ENCODE results near the gene FMN2.

Gene FMN2

DNA sequence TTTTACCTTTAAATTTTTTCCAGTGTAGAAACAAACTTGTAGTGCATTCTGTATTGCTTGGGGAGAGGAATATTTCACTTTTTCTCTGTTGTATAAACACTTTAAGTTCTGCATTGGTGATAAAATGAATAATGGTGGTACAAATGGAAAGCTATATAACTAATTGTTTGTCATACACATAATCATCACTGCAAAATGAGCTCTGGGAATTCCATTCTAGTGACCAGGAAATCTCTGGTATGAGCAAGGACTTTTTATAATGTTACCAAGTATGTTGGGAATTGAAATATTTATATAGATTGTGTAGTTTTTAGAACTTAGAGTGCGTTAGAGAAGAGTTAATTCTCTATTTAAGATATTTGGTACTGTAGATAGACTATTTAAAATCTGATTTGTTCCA is 5.0 kb upstream of the FMN2 start:
- H3K27ac ChIP-seq: no peak overlapping the region
- TF ChIP-seq, protein P1, sequence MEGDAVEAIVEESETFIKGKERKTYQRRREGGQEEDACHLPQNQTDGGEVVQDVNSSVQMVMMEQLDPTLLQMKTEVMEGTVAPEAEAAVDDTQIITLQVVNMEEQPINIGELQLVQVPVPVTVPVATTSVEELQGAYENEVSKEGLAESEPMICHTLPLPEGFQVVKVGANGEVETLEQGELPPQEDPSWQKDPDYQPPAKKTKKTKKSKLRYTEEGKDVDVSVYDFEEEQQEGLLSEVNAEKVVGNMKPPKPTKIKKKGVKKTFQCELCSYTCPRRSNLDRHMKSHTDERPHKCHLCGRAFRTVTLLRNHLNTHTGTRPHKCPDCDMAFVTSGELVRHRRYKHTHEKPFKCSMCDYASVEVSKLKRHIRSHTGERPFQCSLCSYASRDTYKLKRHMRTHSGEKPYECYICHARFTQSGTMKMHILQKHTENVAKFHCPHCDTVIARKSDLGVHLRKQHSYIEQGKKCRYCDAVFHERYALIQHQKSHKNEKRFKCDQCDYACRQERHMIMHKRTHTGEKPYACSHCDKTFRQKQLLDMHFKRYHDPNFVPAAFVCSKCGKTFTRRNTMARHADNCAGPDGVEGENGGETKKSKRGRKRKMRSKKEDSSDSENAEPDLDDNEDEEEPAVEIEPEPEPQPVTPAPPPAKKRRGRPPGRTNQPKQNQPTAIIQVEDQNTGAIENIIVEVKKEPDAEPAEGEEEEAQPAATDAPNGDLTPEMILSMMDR (IDR thresholded peaks at IDR 0.05): no peak
- no peak for TF ChIP-seq ZFX (IDR thresholded peaks at IDR 0.05; ENCODE audit: borderline replicate concordance)

DNA sequence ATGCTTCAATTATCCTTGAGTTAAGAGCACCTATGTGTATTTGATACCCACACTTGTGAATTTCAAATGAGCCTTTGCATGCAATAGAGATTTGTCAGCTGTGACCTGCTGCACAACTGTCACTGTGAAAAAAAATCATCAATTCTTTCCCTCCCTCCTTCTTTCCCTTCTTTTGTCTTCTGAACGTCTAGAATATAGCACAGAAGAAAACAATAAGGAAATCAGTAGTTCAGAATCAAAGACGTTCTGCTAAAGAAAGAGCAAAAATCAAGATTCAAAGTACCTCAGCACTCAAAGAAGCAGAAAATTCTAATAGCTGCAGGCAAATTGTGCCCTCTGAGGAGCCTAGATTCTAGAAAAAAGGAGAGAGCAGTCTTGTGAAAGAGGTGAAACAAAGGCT is 1.7 kb upstream of the FMN2 start:
- TF ChIP-seq ZFX (IDR thresholded peaks at IDR 0.05; ENCODE audit: borderline replicate concordance): no peak
- TF ChIP-seq, protein P1 (IDR thresholded peaks at IDR 0.05): no peak
- no peak overlapping the region for H3K27ac ChIP-seq

DNA sequence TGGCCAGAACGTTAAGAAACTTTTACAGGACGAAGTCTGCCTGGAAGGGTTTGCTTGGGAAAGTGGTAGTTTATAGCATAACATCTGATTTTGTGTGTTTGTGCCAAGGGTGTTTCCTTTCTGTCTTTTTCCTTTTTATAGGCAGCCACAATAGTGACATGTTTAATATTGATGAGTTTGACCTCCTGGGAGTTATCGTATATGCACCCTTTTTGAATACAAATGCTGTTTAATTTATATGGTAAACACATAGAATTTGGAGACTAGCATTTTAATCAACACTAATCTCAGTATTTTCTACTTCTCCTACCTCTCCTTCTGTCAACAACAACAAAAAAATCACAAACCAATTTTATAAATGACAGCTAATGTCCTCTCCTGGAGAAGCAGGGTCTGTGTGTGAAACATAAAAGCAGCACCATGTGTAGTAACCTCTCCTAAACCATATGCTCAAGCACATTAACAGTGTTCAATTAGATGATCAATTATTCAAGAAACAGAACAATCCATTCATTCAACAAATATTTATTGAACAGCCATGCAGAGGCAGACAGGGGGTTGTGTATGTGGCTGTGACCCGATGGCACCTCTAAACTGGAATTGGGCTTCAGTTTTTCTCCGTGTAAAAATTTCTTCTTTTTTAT is 604 bp upstream of the FMN2 start:
- no peak overlapping the region for H3K27ac ChIP-seq
- TF ChIP-seq ZFX (IDR thresholded peaks at IDR 0.05; ENCODE audit: borderline replicate concordance): no peak
- TF ChIP-seq, protein P1 (IDR thresholded peaks at IDR 0.05): no peak

DNA sequence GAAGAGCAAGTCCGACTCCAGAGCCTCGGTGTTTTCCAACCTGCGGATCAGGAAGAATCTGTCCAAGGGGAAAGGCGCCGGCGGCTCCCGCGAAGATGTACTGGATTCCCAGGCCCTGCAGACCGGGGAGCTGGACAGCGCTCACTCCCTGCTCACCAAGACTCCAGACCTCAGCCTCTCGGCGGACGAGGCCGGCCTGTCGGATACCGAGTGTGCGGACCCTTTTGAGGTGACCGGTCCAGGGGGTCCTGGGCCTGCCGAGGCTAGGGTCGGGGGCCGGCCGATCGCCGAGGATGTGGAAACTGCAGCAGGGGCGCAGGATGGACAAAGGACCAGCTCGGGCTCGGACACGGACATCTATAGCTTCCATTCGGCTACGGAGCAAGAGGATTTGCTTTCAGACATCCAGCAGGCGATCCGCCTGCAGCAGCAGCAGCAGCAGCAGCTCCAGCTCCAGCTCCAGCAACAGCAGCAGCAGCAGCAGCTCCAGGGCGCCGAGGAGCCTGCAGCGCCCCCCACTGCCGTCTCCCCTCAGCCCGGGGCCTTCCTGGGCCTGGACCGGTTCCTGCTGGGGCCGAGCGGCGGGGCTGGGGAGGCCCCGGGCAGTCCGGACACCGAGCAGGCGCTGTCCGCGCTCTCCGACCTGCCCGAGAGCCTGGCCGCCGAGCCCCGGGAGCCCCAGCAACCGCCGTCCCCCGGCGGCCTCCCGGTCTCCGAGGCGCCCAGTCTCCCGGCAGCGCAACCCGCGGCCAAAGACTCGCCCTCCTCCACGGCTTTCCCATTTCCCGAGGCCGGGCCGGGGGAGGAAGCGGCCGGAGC is 827 bp downstream of the FMN2 start:
- no peak overlapping the region for H3K27ac ChIP-seq
- TF ChIP-seq ZFX (IDR thresholded peaks at IDR 0.05; ENCODE audit: borderline replicate concordance): no peak
- TF ChIP-seq, protein P1 (IDR thresholded peaks at IDR 0.05): peak; percentile 12; the same call in 1 of the 2 replicates

- H3K27ac ChIP-seq: no peak overlapping the region
- TF ChIP-seq ZFX (IDR thresholded peaks at IDR 0.05; ENCODE audit: borderline replicate concordance): no peak
- TF ChIP-seq, protein P1 (IDR thresholded peaks at IDR 0.05): no peak
Observed at GRCh38 chr1:240093120-240093961, 1.7 kb downstream of the FMN2 start.

DNA sequence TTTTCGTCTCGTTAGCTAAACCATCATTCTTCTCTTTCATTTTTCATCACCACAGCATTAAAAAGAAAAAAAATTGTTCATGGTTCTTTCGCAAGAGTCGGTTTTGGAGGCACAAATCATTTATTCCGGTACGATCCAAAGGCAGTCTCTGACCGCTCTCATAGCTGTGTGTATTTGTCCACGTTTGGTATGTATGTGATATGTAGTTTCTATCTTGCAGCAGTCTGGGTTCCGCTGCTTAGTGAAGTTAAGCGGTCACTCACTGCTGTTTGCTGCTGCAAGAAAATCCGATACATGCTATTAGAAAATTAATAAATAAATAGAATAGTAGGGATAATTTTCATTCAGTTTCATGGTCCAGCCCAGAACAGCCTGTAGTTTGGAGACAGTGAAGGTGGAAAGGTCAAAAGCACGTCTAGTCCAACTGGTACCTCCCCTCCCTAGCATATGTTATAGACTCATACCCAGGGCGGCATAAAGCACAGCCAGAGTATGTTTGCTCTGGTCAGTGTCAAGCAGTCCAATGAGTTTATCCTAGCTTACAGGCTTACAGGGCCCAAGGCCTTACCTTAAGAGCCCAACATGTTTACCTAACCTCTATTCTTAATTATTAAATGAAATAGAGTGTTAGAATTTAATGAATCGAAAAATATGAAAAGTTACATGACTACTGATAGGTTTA is 2.5 kb downstream of the FMN2 start:
- TF ChIP-seq, protein P1 (IDR thresholded peaks at IDR 0.05): no peak
- TF ChIP-seq ZFX (IDR thresholded peaks at IDR 0.05; ENCODE audit: borderline replicate concordance): no peak
- H3K27ac ChIP-seq: no peak overlapping the region
